T-helper 2 cell treated with Interferon-gamma antibody and Interleukin-4, amounts not matched to agents 100 ng/mL and 5 ng/mL, for 36 hours (primary cell): Measurements from ENCODE around the gene DNAL4. TPM values are rescaled to one million over a fixed set of nuclear protein-coding genes. Genes with fewer than 3 reads are reported as not detected.

Experiments used
- intact Hi-C: fragments of 100-400 bp; cut with micrococcal nuclease; formaldehyde crosslinking; loops from one replicate; pipeline ENCODE4 v1.15.1; 2023
- total RNA-seq: library from RNA; stranded (reverse); gene quantifications from 2 replicates; pipeline ENCODE4 v1.2.3, GENCODE V29; 2022

The DNAL4 gene
- total RNA-seq, 1 donor from 2014 or later: 6.7 TPM

GRCh38 chr22:38742176-38742942 lies 51.6 kb downstream of the DNAL4 start:
- intact Hi-C loops: no loop called here

GRCh38 chr22:38741576-38741975 lies 52.4 kb downstream of the DNAL4 start:
- intact Hi-C loops: no loop called here

GRCh38 chr22:38741166-38741565 lies 52.8 kb downstream of the DNAL4 start:
- intact Hi-C loops: no loop called here

GRCh38 chr22:38740754-38741153 lies 53.2 kb downstream of the DNAL4 start:
- intact Hi-C loops: no loop called here

- intact Hi-C loops: no loop called here
Measured at GRCh38 chr22:38740116-38740723, 53.7 kb downstream of the DNAL4 start.

- intact Hi-C loops: no loop called here
Measured at GRCh38 chr22:38739300-38740055, 54.5 kb downstream of the DNAL4 start.

GRCh38 chr22:38738475-38739070 lies 55.4 kb downstream of the DNAL4 start:
- intact Hi-C loops: no loop called here

GRCh38 chr22:38737302-38738060 lies 56.5 kb downstream of the DNAL4 start:
- intact Hi-C loops: no loop called here

GRCh38 chr22:38736257-38736570 lies 57.7 kb downstream of the DNAL4 start:
- intact Hi-C loops: no loop called here

GRCh38 chr22:38735465-38736256 lies 58.3 kb downstream of the DNAL4 start:
- intact Hi-C loops: no loop called here

- intact Hi-C loops: no loop called here
Measured at GRCh38 chr22:38735126-38735464, 58.8 kb downstream of the DNAL4 start.

- intact Hi-C loops: no loop called here
Measured at GRCh38 chr22:38734421-38735100, 59.4 kb downstream of the DNAL4 start.

- intact Hi-C loops: loop anchor here (2.0 kb wide), 1 partner anchor 21 kb away; the partner anchor contains the start of gene SUN2
Measured at GRCh38 chr22:38733724-38734381, 60.1 kb downstream of the DNAL4 start.

GRCh38 chr22:38733329-38733723 lies 60.6 kb downstream of the DNAL4 start:
- intact Hi-C loops: loop anchor here (2.0 kb wide), 1 partner anchor 21 kb away; the partner anchor contains the start of gene SUN2

- intact Hi-C loops: loop anchor here (2.0 kb wide), 1 partner anchor 22 kb away; the partner anchor contains the start of gene SUN2
Measured at GRCh38 chr22:38732251-38732815, 61.6 kb downstream of the DNAL4 start.

- intact Hi-C loops: loop anchor here (2.0 kb wide), 1 partner anchor 23 kb away; the partner anchor contains the start of gene SUN2
Measured at GRCh38 chr22:38731703-38732161, 62.2 kb downstream of the DNAL4 start.

- intact Hi-C loops: no loop called here
Measured at GRCh38 chr22:38730411-38730871, 63.5 kb downstream of the DNAL4 start.

GRCh38 chr22:38729946-38730345 lies 64.0 kb downstream of the DNAL4 start:
- intact Hi-C loops: no loop called here
